HEK293 (cell line): ENCODE data around the gene PBX3.

Experiments
- CTCF ChIA-PET: fragments of 350-600 bp; formaldehyde crosslinking; extraction: SDS; loops from one replicate; lab custom pipeline; 2021; ENCODE audit warnings: antibody characterized with exemption; lab: Yijun Ruan, JAX
- POLR2A ChIA-PET: fragments of 300-600 bp; formaldehyde crosslinking; extraction: SDS; loops from one replicate; lab custom pipeline; 2020; ENCODE audit warnings: antibody characterized with exemption, inconsistent platforms; lab: Yijun Ruan, JAX
- H3K27ac ChIP-seq: fragments of 200-500 bp; sonication (Bioruptor generic); 2 replicates; pipeline ENCODE4 v1.5.1; 2014; ENCODE audit warnings: low read depth, low read length, control low read depth, inconsistent platforms; ENCODE audit errors: extremely low read depth
- H3K36me3 ChIP-seq, 2 experiments: fragments of 200-500 bp in 1 of 2; sonication (Bioruptor generic) in 1 of 2; 1 replicate in 1 of 2; 2 replicates in 1 of 2; pipeline ENCODE4 v1.5.1; 2014 to 2017; ENCODE audit warnings: inconsistent platforms in 2 of 2, low read length in 2 of 2; ENCODE audit not compliant: control insufficient read depth in 2 of 2, insufficient read depth in 1 of 2
- H3K4me1 ChIP-seq: fragments of 200-500 bp; sonication (Bioruptor generic); 2 replicates; pipeline ENCODE4 v1.5.1; 2014; ENCODE audit warnings: mild to moderate bottlenecking, low read length, inconsistent platforms; ENCODE audit not compliant: control insufficient read depth, insufficient read depth
- H3K4me3 ChIP-seq: 2 replicates; pipeline ENCODE4 v1.5.1; 2011; ENCODE audit warnings: low read depth, mild to moderate bottlenecking, control low read depth, low read length, moderate library complexity
- H3K9me3 ChIP-seq: fragments of 200-500 bp; sonication (Bioruptor generic); 2 replicates; pipeline ENCODE4 v1.5.1; 2014; ENCODE audit warnings: low read depth, low read length, inconsistent platforms; ENCODE audit not compliant: control insufficient read depth, insufficient read depth
- BCL11A ChIP-seq: fragments of 450-650 bp; formaldehyde crosslinking; IDR thresholded peaks from 2 replicates; pipeline ENCODE4 v1.5.1; 2016; ENCODE audit warnings: low read depth, missing biosample characterization, missing genetic modification characterization
- GFI1B ChIP-seq: fragments of 450-650 bp; formaldehyde crosslinking; IDR thresholded peaks from 2 replicates; pipeline ENCODE4 v1.5.1; 2016; ENCODE audit warnings: missing biosample characterization, missing genetic modification characterization
- GLI2 ChIP-seq: fragments of 450-650 bp; formaldehyde crosslinking; IDR thresholded peaks from 2 replicates; pipeline ENCODE4; 2017; ENCODE audit warnings: missing biosample characterization, missing genetic modification characterization, low read depth, borderline replicate concordance
- MYNN ChIP-seq: fragments of 450-650 bp; formaldehyde crosslinking; IDR thresholded peaks from 2 replicates; pipeline ENCODE4 v1.5.1; 2016; ENCODE audit warnings: missing biosample characterization, missing genetic modification characterization, borderline replicate concordance
- OVOL3 ChIP-seq: fragments of 450-650 bp; formaldehyde crosslinking; IDR thresholded peaks from 2 replicates; pipeline ENCODE4 v1.5.1; 2016; ENCODE audit warnings: missing biosample characterization, missing genetic modification characterization
- PATZ1 ChIP-seq: fragments of 450-650 bp; formaldehyde crosslinking; IDR thresholded peaks from 2 replicates; pipeline ENCODE4 v1.5.1; 2016; ENCODE audit warnings: missing biosample characterization, missing genetic modification characterization
- PRDM1 ChIP-seq: fragments of 450-650 bp; formaldehyde crosslinking; IDR thresholded peaks from 2 replicates; pipeline ENCODE4; 2016; ENCODE audit warnings: missing biosample characterization, missing genetic modification characterization
- SP2 ChIP-seq: fragments of 450-650 bp; formaldehyde crosslinking; IDR thresholded peaks from 2 replicates; pipeline ENCODE4 v1.5.1; 2016; ENCODE audit warnings: missing biosample characterization, missing genetic modification characterization
- TRIM28 ChIP-seq: IDR thresholded peaks from 2 replicates; pipeline ENCODE4 v1.6.1; 2011; ENCODE audit warnings: low read length, control low read depth, borderline replicate concordance
- ZFP37 ChIP-seq: fragments of 450-650 bp; formaldehyde crosslinking; IDR thresholded peaks from 2 replicates; pipeline ENCODE4 v1.5.1; 2016; ENCODE audit warnings: missing biosample characterization, missing genetic modification characterization
- ZFP41 ChIP-seq: fragments of 450-650 bp; formaldehyde crosslinking; IDR thresholded peaks from 2 replicates; pipeline ENCODE4 v1.5.1; 2016; ENCODE audit warnings: missing biosample characterization, missing genetic modification characterization, borderline replicate concordance
- ZNF157 ChIP-seq: fragments of 450-650 bp; formaldehyde crosslinking; IDR thresholded peaks from 2 replicates; pipeline ENCODE4 v1.5.1; 2016; ENCODE audit warnings: missing biosample characterization, missing genetic modification characterization
- ZNF223 ChIP-seq: fragments of 450-650 bp; formaldehyde crosslinking; IDR thresholded peaks from 2 replicates; pipeline ENCODE4 v1.5.1; 2016; ENCODE audit warnings: missing biosample characterization, missing genetic modification characterization
- ZNF26 ChIP-seq: fragments of 450-650 bp; formaldehyde crosslinking; IDR thresholded peaks from 2 replicates; pipeline ENCODE4 v1.5.1; 2016; ENCODE audit warnings: missing biosample characterization, missing genetic modification characterization
- ZNF292 ChIP-seq: fragments of 450-650 bp; formaldehyde crosslinking; IDR thresholded peaks from 2 replicates; pipeline ENCODE4 v1.5.1; 2016; ENCODE audit warnings: low read depth, missing biosample characterization, missing genetic modification characterization, borderline replicate concordance
- ZNF324 ChIP-seq: fragments of 450-650 bp; formaldehyde crosslinking; IDR thresholded peaks from 2 replicates; pipeline ENCODE4 v1.5.1; 2016; ENCODE audit warnings: missing biosample characterization, missing genetic modification characterization
- ZNF335 ChIP-seq: fragments of 450-650 bp; formaldehyde crosslinking; conservative IDR thresholded peaks from 2 replicates; pipeline ENCODE4 v1.5.1; 2016; ENCODE audit warnings: missing biosample characterization, missing genetic modification characterization
- ZNF341 ChIP-seq: fragments of 450-650 bp; formaldehyde crosslinking; IDR thresholded peaks from 2 replicates; pipeline ENCODE4; 2016; ENCODE audit warnings: low read depth, missing biosample characterization, missing genetic modification characterization
- ZNF350 ChIP-seq: fragments of 450-650 bp; formaldehyde crosslinking; IDR thresholded peaks from 2 replicates; pipeline ENCODE4 v1.5.0; 2017; ENCODE audit warnings: missing biosample characterization, mild to moderate bottlenecking, missing genetic modification characterization
- ZNF416 ChIP-seq: fragments of 450-650 bp; formaldehyde crosslinking; IDR thresholded peaks from 2 replicates; pipeline ENCODE4 v1.5.1; 2016; ENCODE audit warnings: missing biosample characterization, missing genetic modification characterization
- ZNF548 ChIP-seq: fragments of 450-650 bp; formaldehyde crosslinking; IDR thresholded peaks from 2 replicates; pipeline ENCODE4 v1.5.1; 2016; ENCODE audit warnings: missing biosample characterization, missing genetic modification characterization
- ZNF555 ChIP-seq: fragments of 450-650 bp; formaldehyde crosslinking; conservative IDR thresholded peaks from 2 replicates; pipeline ENCODE4 v1.5.1; 2017; ENCODE audit warnings: missing biosample characterization, mild to moderate bottlenecking, missing genetic modification characterization, inconsistent platforms
- ZNF596 ChIP-seq: fragments of 450-650 bp; IDR thresholded peaks from 2 replicates; pipeline ENCODE4 v1.5.0; 2018; ENCODE audit warnings: missing biosample characterization, mild to moderate bottlenecking, missing genetic modification characterization, moderate library complexity
- ZNF791 ChIP-seq: fragments of 450-650 bp; formaldehyde crosslinking; IDR thresholded peaks from 2 replicates; pipeline ENCODE4 v1.5.1; 2016; ENCODE audit warnings: missing biosample characterization, missing genetic modification characterization
- ZNF830 ChIP-seq: fragments of 450-650 bp; IDR thresholded peaks from 2 replicates; pipeline ENCODE4 v1.5.0; 2018; ENCODE audit warnings: missing biosample characterization, missing genetic modification characterization, low read depth, mild to moderate bottlenecking, moderate library complexity
- ZNF837 ChIP-seq: fragments of 450-650 bp; formaldehyde crosslinking; IDR thresholded peaks from 2 replicates; pipeline ENCODE4 v1.5.1; 2016; ENCODE audit warnings: missing biosample characterization, missing genetic modification characterization
- TF ChIP-seq, protein P1 (sequence below): fragments of 450-650 bp; formaldehyde crosslinking; IDR thresholded peaks from 2 replicates; pipeline ENCODE4 v1.5.1; 2017; ENCODE audit warnings: missing biosample characterization, missing genetic modification characterization
- TF ChIP-seq, protein P2 (sequence below): sonication (generic); formaldehyde crosslinking; IDR thresholded peaks from 2 replicates; pipeline ENCODE4 v1.8.1; 2022; ENCODE audit warnings: mild to moderate bottlenecking, moderate library complexity, missing genetic modification reagents

Gene PBX3

DNA sequence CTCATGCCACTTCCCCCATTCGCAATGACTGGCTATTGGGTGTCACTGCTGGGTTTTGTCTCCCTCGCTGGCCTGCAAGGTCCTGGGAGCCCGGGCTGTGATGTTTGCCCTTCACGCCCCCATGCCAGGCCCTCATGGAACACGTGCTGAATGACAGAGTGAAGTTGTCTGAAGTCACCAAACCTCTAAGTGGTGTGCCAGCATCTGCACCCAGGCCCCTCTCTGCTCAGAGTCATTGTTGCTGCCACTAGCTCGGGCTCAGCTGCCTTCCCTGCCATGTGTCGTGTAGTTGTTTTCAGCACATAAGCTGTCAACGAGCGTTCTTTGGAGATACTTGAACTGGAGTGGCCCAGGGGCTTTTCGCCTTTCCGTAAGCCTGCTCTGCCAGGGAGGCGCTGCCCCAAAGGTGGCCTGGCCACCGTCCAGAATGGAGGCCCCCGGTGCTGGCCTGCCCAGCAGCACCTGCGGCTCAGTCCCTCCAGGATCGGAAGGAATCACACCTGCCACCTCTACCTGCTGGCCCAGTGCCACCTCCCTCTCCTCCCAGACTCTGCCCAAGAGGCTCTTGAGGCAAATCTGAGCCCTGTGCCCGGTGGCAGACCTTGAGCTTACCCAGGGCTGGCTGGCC, 250.1 kb downstream of the PBX3 start (continued):
- TF ChIP-seq ZNF416 (tag by site-specific recombination) (no peak), ZNF335 (tag by site-specific recombination) (no peak)

GRCh38 chr9:125998837-125999503, 251.8 kb downstream of the PBX3 start:
- CTCF ChIA-PET: interaction anchor here (0.6 kb wide), 1 partner anchor 18 kb away, joined by 3 read pairs; no protein-coding TSS in a partner anchor
- Histone ChIP-seq H3K4me1 (no peaks in the 10 kb centered on the region), H3K4me3 (no peak overlapping the region), H3K9me3 (no peaks in the 10 kb centered on the region), H3K36me3 (no peaks in the 10 kb centered on the region), H3K27ac (no peak overlapping the region)
- TF ChIP-seq TRIM28: no peak
- no peak for TF ChIP-seq ZNF292 (tag by site-specific recombination)
- no peak for TF ChIP-seq BCL11A (tag by site-specific recombination)
- no peak for TF ChIP-seq SP2
- TF ChIP-seq, protein P1, sequence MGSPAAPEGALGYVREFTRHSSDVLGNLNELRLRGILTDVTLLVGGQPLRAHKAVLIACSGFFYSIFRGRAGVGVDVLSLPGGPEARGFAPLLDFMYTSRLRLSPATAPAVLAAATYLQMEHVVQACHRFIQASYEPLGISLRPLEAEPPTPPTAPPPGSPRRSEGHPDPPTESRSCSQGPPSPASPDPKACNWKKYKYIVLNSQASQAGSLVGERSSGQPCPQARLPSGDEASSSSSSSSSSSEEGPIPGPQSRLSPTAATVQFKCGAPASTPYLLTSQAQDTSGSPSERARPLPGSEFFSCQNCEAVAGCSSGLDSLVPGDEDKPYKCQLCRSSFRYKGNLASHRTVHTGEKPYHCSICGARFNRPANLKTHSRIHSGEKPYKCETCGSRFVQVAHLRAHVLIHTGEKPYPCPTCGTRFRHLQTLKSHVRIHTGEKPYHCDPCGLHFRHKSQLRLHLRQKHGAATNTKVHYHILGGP (tag by site-specific recombination): no peak
- TF ChIP-seq ZNF26: no peak
- no peak for TF ChIP-seq PRDM1 (tag by site-specific recombination)
- no peak for TF ChIP-seq OVOL3 (tag by site-specific recombination)
- no peak for TF ChIP-seq ZFP41 (tag by site-specific recombination)
- no peak for TF ChIP-seq MYNN (tag by site-specific recombination)
- TF ChIP-seq GFI1B (tag by site-specific recombination): no peak
- TF ChIP-seq ZFP37 (tag by site-specific recombination): no peak
- POLR2A ChIA-PET: no interaction called here

- CTCF ChIA-PET: no interaction called here
- H3K27ac ChIP-seq: no peak overlapping the region
- H3K36me3 ChIP-seq: no peaks in the 10 kb centered on the region
- H3K4me3 ChIP-seq: no peak overlapping the region
- H3K4me1 ChIP-seq: no peaks in the 10 kb centered on the region
- TF ChIP-seq GLI2 (tag by site-specific recombination): no peak
- no peak for TF ChIP-seq MYNN (tag by site-specific recombination)
- TF ChIP-seq ZNF223 (tag by site-specific recombination): no peak
- no peak for TF ChIP-seq ZFP37 (tag by site-specific recombination)
- TF ChIP-seq ZNF837 (tag by site-specific recombination): no peak
- TF ChIP-seq ZNF341 (tag by site-specific recombination): no peak
- TF ChIP-seq ZNF555 (tag by site-specific recombination): no peak
- TF ChIP-seq PATZ1 (tag by site-specific recombination): no peak
- no peak for TF ChIP-seq ZNF324
- TF ChIP-seq, protein P2, sequence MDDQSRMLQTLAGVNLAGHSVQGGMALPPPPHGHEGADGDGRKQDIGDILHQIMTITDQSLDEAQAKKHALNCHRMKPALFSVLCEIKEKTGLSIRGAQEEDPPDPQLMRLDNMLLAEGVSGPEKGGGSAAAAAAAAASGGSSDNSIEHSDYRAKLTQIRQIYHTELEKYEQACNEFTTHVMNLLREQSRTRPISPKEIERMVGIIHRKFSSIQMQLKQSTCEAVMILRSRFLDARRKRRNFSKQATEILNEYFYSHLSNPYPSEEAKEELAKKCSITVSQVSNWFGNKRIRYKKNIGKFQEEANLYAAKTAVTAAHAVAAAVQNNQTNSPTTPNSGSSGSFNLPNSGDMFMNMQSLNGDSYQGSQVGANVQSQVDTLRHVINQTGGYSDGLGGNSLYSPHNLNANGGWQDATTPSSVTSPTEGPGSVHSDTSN (CRISPR knock-in tag): no peak
- no peak for TF ChIP-seq ZNF830
- no peak for TF ChIP-seq ZNF791 (tag by site-specific recombination)
- no peak for TF ChIP-seq ZNF350 (tag by site-specific recombination)
- TF ChIP-seq ZNF596: no peak
- TF ChIP-seq ZNF548: no peak
- no peak for TF ChIP-seq ZNF157 (tag by site-specific recombination)
- no peaks in the 10 kb centered on the region for H3K9me3 ChIP-seq
- POLR2A ChIA-PET: no interaction called here
These were observed 252.3 kb downstream of the PBX3 start for GRCh38 chr9:125999504-125999881.
